Measurements from ENCODE around the gene BTRC.

Gene BTRC

DNA sequence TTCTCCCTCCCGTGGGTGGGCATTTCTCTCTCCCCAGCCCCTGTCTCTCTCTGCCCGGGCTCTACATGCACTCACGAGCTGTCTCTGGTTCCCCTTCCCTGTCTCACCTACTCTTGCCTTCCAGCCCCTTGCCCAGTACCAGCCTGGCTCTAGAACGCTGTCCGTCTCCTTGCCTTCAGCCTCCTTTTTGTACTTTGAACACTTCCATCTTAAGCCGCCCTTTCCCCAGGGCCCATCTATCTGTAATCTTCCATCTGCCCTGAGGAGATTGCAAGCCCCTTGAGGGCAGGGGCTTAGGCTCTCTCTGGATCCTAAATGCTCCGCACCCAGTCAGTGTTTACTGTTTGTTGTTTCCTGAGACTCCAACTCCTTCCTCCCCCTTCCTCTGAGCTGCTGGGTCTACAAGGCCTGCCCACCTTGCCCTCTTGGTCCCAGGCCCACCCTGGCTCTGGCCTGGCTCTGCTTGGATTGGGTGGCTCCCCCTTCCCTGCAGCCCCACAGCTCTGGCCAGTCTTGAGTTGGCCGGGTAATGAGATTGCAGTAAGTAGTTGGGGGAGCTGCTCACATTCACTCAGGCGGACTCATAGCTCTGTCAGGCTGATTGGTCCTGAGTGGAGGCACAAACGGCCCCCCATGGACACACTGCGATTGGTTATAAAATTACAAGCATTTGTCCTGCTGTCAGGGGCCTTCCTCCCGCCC, 205.8 kb downstream of the BTRC start:
- Histone ChIP-seq H3K27ac (ENCODE audit: low read depth, low read length, severe bottlenecking) (no peak overlapping the region), H3K9me3 (ENCODE audit: control insufficient read depth, low read length) (no peaks in the 10 kb centered on the region), H3K4me1 (ENCODE audit: control insufficient read depth, insufficient read depth, low read length, poor library complexity, severe bottlenecking) (peaks cover 7% of the 10 kb centered on the region), H3K36me3 (ENCODE audit: control insufficient read depth, insufficient read depth, low read length) (no peaks in the 10 kb centered on the region), H3K4me3 (ENCODE audit: extremely low read depth, insufficient read depth, low read length, poor library complexity, severe bottlenecking) (no peak overlapping the region)
- WGBS, 2 experiments (ENCODE audit: insufficient coverage in 2 of 2), result 92 to 97% methylated on average over 6 to 11 of the region's 12 CpGs

DNA sequence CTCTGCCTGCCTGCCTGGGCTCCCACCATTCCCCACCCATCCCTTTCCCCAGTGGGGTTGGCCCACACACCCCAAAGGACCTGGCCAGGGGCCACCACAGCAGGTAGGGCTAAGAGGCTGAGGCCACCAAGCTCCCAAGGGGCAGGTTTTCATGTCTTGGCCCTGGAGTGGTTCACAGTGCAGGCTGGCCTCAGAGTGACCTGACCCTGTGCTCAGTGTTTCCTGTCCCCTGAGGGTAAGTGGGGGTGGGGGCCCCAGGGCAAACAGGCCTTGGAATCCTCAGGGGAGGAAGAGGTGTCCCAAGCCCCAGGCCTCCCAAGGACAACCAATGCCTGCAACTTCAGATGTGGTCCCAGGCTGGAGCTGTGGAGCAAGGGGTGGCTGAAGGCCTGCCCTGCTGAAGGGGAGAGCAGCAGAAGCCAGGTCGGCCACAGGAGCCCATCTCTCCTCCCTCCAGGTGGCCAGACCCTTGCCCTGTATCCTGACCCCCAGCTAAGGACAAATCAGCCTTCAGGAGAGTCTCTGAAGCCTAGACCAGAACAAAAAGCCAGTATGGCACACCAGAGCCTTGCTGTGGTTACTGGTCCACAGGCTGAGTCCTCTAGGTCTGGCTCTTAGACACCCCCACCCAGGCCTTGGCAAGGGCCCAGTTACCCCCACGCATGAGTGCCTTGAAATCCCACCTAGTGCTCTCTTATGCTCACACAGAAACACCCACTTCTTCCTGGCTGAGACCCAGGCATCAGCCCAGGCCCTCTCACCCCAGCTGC, 206.5 kb downstream of the BTRC start:
- H3K27ac ChIP-seq (ENCODE audit: low read depth, low read length, severe bottlenecking), result no peak overlapping the region

DNA sequence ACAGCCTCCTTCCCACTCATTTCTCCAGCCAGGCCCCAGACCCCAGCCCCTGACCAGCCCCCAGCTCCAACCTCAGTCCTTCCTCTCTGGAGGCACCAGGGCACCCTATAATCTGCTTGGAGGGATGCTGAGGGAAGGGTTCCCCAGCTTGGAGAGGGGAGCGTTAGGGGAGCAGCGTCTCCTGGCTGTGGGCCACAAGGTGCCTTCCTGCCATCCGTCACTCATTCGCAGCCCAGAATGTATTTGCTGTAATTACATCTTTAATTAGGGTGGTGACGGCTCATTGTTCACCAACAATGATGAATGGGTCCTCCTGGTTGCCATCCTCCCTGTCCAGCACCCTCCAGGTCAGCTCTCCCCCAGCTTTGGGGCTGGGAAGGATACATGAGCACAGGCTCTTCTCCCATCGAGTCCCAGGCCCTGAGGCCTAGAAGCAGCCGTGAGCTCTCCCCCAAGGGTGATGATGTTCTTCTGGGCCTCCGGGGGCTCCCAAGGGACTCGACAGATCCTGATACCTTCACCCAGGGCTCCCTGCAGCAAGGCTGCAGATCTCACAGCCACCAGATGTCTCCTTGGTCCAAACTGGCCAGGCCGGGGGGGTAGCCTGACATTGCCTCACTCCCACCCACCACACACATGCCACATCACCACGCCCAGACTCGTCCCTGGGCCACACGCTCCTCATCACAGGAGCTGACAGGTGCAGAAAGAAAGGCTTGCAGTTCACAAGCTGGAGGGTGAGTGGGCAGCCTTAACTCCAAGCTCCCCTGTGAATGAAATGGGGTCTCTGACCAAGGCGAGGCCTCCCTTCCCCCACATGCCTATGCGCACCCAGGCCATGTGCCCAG, 207.3 kb downstream of the BTRC start:
- H3K4me3 ChIP-seq (ENCODE audit: extremely low read depth, insufficient read depth, low read length, poor library complexity, severe bottlenecking), result no peak overlapping the region

More for the DNA sequence above, 206.5 kb downstream of the BTRC start:
- WGBS, 2 experiments (ENCODE audit: insufficient coverage in 2 of 2), result 67 to 100% methylated on average over 1 of the region's 2 CpGs
- H3K36me3 ChIP-seq (ENCODE audit: control insufficient read depth, insufficient read depth, low read length), result no peaks in the 10 kb centered on the region
- no peaks in the 10 kb centered on the region for H3K9me3 ChIP-seq (ENCODE audit: control insufficient read depth, low read length)
- no peak overlapping the region for H3K4me3 ChIP-seq (ENCODE audit: extremely low read depth, insufficient read depth, low read length, poor library complexity, severe bottlenecking)
- peaks cover 7% of the 10 kb centered on the region for H3K4me1 ChIP-seq (ENCODE audit: control insufficient read depth, insufficient read depth, low read length, poor library complexity, severe bottlenecking)

DNA sequence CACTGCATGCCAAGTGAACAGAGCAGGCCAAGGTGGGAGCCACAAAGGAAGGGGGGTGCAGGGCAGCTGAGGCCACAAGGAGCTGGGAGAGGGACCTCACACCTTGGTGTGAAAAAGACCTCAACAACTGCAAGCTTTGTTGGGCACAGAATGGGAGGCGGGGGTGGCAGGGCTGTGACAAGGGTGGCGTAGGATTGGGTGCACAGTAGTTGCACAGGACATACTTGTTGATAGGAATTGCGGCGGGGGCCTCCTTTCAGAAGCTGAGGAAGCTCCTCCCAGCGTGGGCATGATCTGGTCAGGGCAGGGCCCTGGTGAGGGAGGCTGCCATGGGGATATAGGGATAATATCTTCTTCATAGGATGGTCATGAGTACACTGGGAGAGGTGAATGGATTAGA, 208.3 kb downstream of the BTRC start:
- no peaks in the 10 kb centered on the region for H3K9me3 ChIP-seq (ENCODE audit: control insufficient read depth, low read length)
- H3K27ac ChIP-seq (ENCODE audit: low read depth, low read length, severe bottlenecking), result no peak overlapping the region
- H3K4me1 ChIP-seq (ENCODE audit: control insufficient read depth, insufficient read depth, low read length, poor library complexity, severe bottlenecking), result peaks cover 7% of the 10 kb centered on the region
- WGBS, 2 experiments (ENCODE audit: insufficient coverage in 2 of 2), result 96 to 100% methylated on average over 4 to 5 of the region's 5 CpGs
- no peak overlapping the region for H3K4me3 ChIP-seq (ENCODE audit: extremely low read depth, insufficient read depth, low read length, poor library complexity, severe bottlenecking)
- no peaks in the 10 kb centered on the region for H3K36me3 ChIP-seq (ENCODE audit: control insufficient read depth, insufficient read depth, low read length)

More for the DNA sequence above, 207.3 kb downstream of the BTRC start:
- Histone ChIP-seq H3K36me3 (ENCODE audit: control insufficient read depth, insufficient read depth, low read length) (no peaks in the 10 kb centered on the region), H3K9me3 (ENCODE audit: control insufficient read depth, low read length) (no peaks in the 10 kb centered on the region), H3K4me1 (ENCODE audit: control insufficient read depth, insufficient read depth, low read length, poor library complexity, severe bottlenecking) (peaks cover 7% of the 10 kb centered on the region), H3K27ac (ENCODE audit: low read depth, low read length, severe bottlenecking) (no peak overlapping the region)
- WGBS, 2 experiments (ENCODE audit: insufficient coverage in 2 of 2), result 95 to 96% methylated on average over 9 to 13 of the region's 15 CpGs

DNA sequence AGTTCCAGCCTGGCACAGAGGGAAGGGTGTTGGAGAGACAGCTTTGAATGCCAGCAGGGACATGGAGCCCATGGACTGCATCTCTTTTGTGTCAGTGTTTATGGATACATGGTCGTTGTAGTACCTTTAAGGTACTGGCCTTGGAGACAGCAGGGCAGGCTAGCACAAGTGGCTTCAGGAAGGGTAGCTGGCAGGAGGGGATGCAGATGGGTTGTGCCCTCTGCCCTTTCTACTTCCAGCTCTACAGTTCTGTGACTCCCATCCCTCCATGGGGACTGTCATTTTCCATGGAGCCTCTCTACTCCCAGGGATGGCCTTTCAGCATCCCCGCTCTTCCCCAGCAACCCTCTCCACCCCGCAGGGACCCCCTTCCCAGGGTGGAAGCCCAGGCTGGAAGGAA, 209.0 kb downstream of the BTRC start:
- H3K36me3 ChIP-seq (ENCODE audit: control insufficient read depth, insufficient read depth, low read length), result no peaks in the 10 kb centered on the region
- WGBS, 2 experiments (ENCODE audit: insufficient coverage in 2 of 2), result 60 to 100% methylated on average over 1 of the region's 3 CpGs
- H3K4me3 ChIP-seq (ENCODE audit: extremely low read depth, insufficient read depth, low read length, poor library complexity, severe bottlenecking), result no peak overlapping the region
- peaks cover 5% of the 10 kb centered on the region for H3K4me1 ChIP-seq (ENCODE audit: control insufficient read depth, insufficient read depth, low read length, poor library complexity, severe bottlenecking)
- no peaks in the 10 kb centered on the region for H3K9me3 ChIP-seq (ENCODE audit: control insufficient read depth, low read length)
- H3K27ac ChIP-seq (ENCODE audit: low read depth, low read length, severe bottlenecking), result no peak overlapping the region

DNA sequence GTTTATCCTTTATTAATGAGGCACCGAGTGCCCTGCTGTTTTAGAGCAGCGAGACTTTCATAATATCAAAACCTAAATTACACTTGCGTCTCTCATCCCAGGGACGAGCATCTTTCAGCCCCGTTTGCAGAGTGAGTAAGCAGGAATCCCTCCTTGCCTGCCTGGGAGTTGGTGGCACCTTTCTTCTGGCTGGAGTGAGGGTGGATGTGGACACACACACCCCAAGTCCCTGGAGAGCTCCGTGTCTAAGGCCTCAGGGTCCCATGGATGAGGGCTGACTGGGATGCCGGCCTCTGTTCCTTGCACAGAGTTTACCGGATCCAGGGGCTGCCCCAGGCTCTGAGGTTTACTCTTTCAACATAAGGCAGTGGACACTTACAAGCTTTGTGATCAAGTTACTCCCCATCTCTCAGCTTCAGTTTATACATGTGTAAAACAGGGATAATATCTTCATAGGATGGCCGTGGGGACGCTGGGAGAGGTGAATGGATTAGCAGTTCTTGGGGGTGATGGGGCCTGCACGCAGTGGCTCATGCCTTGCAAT, 209.6 kb downstream of the BTRC start:
- no peaks in the 10 kb centered on the region for H3K9me3 ChIP-seq (ENCODE audit: control insufficient read depth, low read length)
- 90 to 91% methylated on average over 7 to 8 of the region's 11 CpGs for WGBS, 2 experiments (ENCODE audit: insufficient coverage in 2 of 2)
- peaks cover 2% of the 10 kb centered on the region for H3K4me1 ChIP-seq (ENCODE audit: control insufficient read depth, insufficient read depth, low read length, poor library complexity, severe bottlenecking)
- H3K27ac ChIP-seq (ENCODE audit: low read depth, low read length, severe bottlenecking), result no peak overlapping the region
- H3K4me3 ChIP-seq (ENCODE audit: extremely low read depth, insufficient read depth, low read length, poor library complexity, severe bottlenecking), result no peak overlapping the region
- no peaks in the 10 kb centered on the region for H3K36me3 ChIP-seq (ENCODE audit: control insufficient read depth, insufficient read depth, low read length)

DNA sequence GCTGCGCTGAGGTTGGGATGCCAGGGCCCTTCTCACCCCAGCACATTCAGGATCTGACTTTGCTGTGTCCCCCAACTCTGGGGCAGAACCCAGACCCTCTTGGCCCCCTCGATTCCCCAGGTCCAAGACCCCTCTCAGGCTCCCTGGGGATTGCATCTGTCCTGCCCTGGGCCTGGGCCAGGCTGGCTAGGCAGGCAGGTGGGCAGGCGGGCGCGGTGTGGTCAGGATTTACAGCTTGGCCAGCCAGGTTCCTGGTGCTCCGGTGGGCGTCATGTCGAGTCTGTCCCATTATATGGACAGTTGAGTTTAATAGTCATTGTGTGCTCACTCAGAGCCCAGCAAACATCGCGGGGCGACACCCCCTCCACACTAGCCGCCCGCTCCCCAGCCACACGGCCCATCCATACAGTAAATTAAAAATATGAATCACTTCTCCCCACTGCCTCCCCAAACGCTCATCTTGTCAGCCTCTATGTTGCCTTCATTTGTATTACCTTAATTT, 210.6 kb downstream of the BTRC start:
- Histone ChIP-seq H3K36me3 (ENCODE audit: control insufficient read depth, insufficient read depth, low read length) (no peaks in the 10 kb centered on the region), H3K9me3 (ENCODE audit: control insufficient read depth, low read length) (no peaks in the 10 kb centered on the region), H3K27ac (ENCODE audit: low read depth, low read length, severe bottlenecking) (no peak overlapping the region), H3K4me1 (ENCODE audit: control insufficient read depth, insufficient read depth, low read length, poor library complexity, severe bottlenecking) (peaks cover 2% of the 10 kb centered on the region), H3K4me3 (ENCODE audit: extremely low read depth, insufficient read depth, low read length, poor library complexity, severe bottlenecking) (no peak overlapping the region)
- WGBS, 2 experiments (ENCODE audit: insufficient coverage in 2 of 2), result 85 to 94% methylated on average over 5 to 14 of the region's 15 CpGs

DNA sequence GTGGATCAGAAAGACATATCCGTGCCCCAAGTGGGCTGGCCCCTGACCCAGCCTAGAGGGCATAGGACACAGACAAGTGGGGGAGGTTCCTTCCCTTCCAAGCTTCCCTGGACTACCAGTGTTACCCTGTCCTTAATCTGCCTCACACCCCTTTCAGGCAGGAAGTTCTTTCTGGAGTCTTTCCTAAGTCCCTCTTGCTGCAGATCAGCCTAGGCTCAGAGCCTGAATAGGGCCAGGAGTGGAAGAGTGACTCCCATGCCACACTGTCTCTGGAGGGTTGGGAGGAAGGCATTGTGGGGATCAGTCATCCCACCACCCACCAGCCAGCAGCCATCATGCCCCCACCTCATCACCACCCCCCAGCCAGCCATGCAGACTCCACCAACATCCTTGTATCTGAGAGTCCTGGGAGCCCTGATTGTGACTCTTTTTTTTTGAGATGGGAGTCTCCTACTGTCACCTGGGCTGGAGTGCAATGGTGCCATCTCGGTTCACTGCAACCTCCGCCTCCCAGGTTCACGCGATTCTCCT, 211.5 kb downstream of the BTRC start:
- Histone ChIP-seq H3K27ac (ENCODE audit: low read depth, low read length, severe bottlenecking) (no peak overlapping the region), H3K36me3 (ENCODE audit: control insufficient read depth, insufficient read depth, low read length) (no peaks in the 10 kb centered on the region), H3K4me1 (ENCODE audit: control insufficient read depth, insufficient read depth, low read length, poor library complexity, severe bottlenecking) (no peaks in the 10 kb centered on the region), H3K4me3 (ENCODE audit: extremely low read depth, insufficient read depth, low read length, poor library complexity, severe bottlenecking) (no peak overlapping the region), H3K9me3 (ENCODE audit: control insufficient read depth, low read length) (no peaks in the 10 kb centered on the region)
- 89 to 96% methylated on average over 5 of the region's 5 CpGs for WGBS, 2 experiments (ENCODE audit: insufficient coverage in 2 of 2)

DNA sequence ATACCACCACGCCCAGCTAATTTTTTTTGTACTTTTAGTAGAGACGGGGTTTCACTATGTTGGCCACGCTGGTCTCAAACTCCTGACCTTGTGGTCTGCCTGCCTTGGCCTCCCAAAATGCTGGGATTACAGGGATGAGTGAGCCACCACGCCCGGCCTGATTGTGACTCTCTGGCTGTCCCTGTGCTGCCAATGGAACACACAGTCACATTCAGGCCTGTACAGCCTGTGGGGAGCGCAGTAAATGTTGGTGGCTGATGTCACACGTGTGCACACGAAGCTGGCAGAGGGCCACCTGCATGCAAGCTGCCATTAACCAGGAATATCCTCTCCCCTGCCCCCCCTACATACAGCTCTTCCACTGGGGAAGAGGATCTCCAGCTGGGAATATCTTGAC, 212.0 kb downstream of the BTRC start:
- no peaks in the 10 kb centered on the region for H3K36me3 ChIP-seq (ENCODE audit: control insufficient read depth, insufficient read depth, low read length)
- no peaks in the 10 kb centered on the region for H3K4me1 ChIP-seq (ENCODE audit: control insufficient read depth, insufficient read depth, low read length, poor library complexity, severe bottlenecking)
- H3K4me3 ChIP-seq (ENCODE audit: extremely low read depth, insufficient read depth, low read length, poor library complexity, severe bottlenecking), result no peak overlapping the region
- no peaks in the 10 kb centered on the region for H3K9me3 ChIP-seq (ENCODE audit: control insufficient read depth, low read length)
- 87 to 98% methylated on average over 6 of the region's 8 CpGs for WGBS, 2 experiments (ENCODE audit: insufficient coverage in 2 of 2)
- H3K27ac ChIP-seq (ENCODE audit: low read depth, low read length, severe bottlenecking), result no peak overlapping the region

Measured in mesodermal cell (in vitro differentiated cells).